B cell (primary cell): ENCODE results near the gene TPP2. TPM values are rescaled to one million over a fixed set of nuclear protein-coding genes. Genes with fewer than 3 reads are reported as not detected.
A peak's percentile ranks its signal among the peaks of the same experiment; 100 is the strongest.

ENCODE experiments used
- ATAC-seq: fragments of 200-7000 bp; cut with Tn5 transposase; one replicate; pipeline ENCODE4 v1.10.0; 2021; ENCODE audit warnings: low read depth, mild to moderate bottlenecking, moderate number of reproducible peaks, moderate library complexity
- CTCF ChIA-PET: fragments of 350-600 bp; sonication (Branson Sonifier 250); formaldehyde crosslinking; loops from one replicate; lab custom pipeline; 2021; ENCODE audit warnings: antibody characterized with exemption, inconsistent platforms; lab: Charles Lee
- POLR2A ChIA-PET: fragments of 350-600 bp; sonication (Branson Sonifier 250); formaldehyde crosslinking; loops from one replicate; lab custom pipeline; 2021; ENCODE audit warnings: antibody characterized with exemption; lab: Charles Lee
- DNase-seq: peaks from one replicate; pipeline ENCODE4 v3.0.0; 2013
- H2AFZ ChIP-seq: 2 replicates; pipeline ENCODE4 v1.6.1; 2012; ENCODE audit warnings: mild to moderate bottlenecking, low read depth, low read length; ENCODE audit not compliant: insufficient read depth, poor library complexity, severe bottlenecking
- H3K27ac ChIP-seq, 2 donors: 1 replicate in 1 of 2; 2 replicates in 1 of 2; pipeline ENCODE4 v1.5.1; 2012 to 2013; ENCODE audit warnings: low read length in 2 of 2, mild to moderate bottlenecking in 2 of 2, moderate library complexity in 1 of 2
- H3K27me3 ChIP-seq, 4 experiments: fragments of 200-600 bp in 1 of 4; sonication (generic) in 1 of 4; replicated peaks in 1 of 4; 1 replicate in 2 of 4; 2 replicates in 2 of 4; pipeline versions ENCODE4 v1.6.1 to v1.7.0; 2013 to 2016; ENCODE audit warnings: low read length in 3 of 4, mild to moderate bottlenecking in 2 of 4, mixed read lengths in 1 of 4, moderate library complexity in 1 of 4; ENCODE audit not compliant: insufficient read depth in 4 of 4, control insufficient read depth in 3 of 4; ENCODE audit errors: control extremely low read depth in 1 of 4
- H3K36me3 ChIP-seq, 2 experiments: replicated peaks in 1 of 2; 1 replicate in 1 of 2; 2 replicates in 1 of 2; pipeline versions ENCODE4 v1.6.1 to v1.7.1; 2013; ENCODE audit warnings: low read length in 1 of 2; ENCODE audit not compliant: insufficient read depth in 2 of 2, control insufficient read depth in 1 of 2; ENCODE audit errors: control extremely low read depth in 1 of 2, extremely low read depth in 1 of 2
- H3K4me1 ChIP-seq, 2 donors: fragments of 200-600 bp in 1 of 2; sonication (generic) in 1 of 2; 1 replicate in 1 of 2; 2 replicates in 1 of 2; pipeline versions ENCODE4 v1.5.1 to v1.6.1; 2013 to 2017; ENCODE audit warnings: low read length in 2 of 2; ENCODE audit not compliant: control insufficient read depth in 2 of 2, insufficient read depth in 2 of 2
- H3K4me2 ChIP-seq: replicated peaks from 2 replicates; pipeline ENCODE3; 2012; ENCODE audit warnings: mild to moderate bottlenecking, low read depth, low read length; ENCODE audit not compliant: poor library complexity, severe bottlenecking
- H3K4me3 ChIP-seq, 5 experiments: fragments of 200-600 bp in 1 of 5; sonication (generic) in 1 of 5; 1 replicate in 3 of 5; 2 replicates in 2 of 5; pipeline versions ENCODE4 v1.5.1 to v1.7.0; 2011 to 2016; ENCODE audit warnings: low read length in 4 of 5, mild to moderate bottlenecking in 4 of 5, low read depth in 2 of 5, control low read depth in 1 of 5, moderate library complexity in 1 of 5; ENCODE audit not compliant: insufficient read depth in 1 of 5; ENCODE audit errors: control extremely low read depth in 1 of 5, extremely low read depth in 1 of 5
- H3K79me2 ChIP-seq: fragments of 200-600 bp; sonication (generic); one replicate; pipeline ENCODE4 v1.6.0; 2016; ENCODE audit warnings: low read length; ENCODE audit not compliant: control insufficient read depth, insufficient read depth
- H3K9ac ChIP-seq: fragments of 200-600 bp; sonication (generic); 2 replicates; pipeline ENCODE4 v1.6.1; 2017; ENCODE audit warnings: mild to moderate bottlenecking, low read length, moderate library complexity
- H3K9me3 ChIP-seq, 3 donors: one replicate each; pipeline versions ENCODE4 v1.6.1 to v1.7.1; 2013; ENCODE audit warnings: low read length in 2 of 3; ENCODE audit not compliant: control insufficient read depth in 2 of 3, insufficient read depth in 1 of 3; ENCODE audit errors: control extremely low read depth in 1 of 3
- H4K20me1 ChIP-seq: 2 replicates; pipeline ENCODE4 v1.6.0; 2012; ENCODE audit warnings: mild to moderate bottlenecking, low read length; ENCODE audit not compliant: insufficient read depth, control insufficient read depth, poor library complexity, severe bottlenecking
- H3K27ac Mint-ChIP-seq: one replicate; pipeline ENCODE4 v1.8.0; 2021; ENCODE audit warnings: mixed read lengths
- H3K27me3 Mint-ChIP-seq: one replicate; pipeline ENCODE4 v1.8.0; 2021; ENCODE audit warnings: mixed read lengths
- H3K4me1 Mint-ChIP-seq: one replicate; pipeline ENCODE4 v1.8.0; 2021; ENCODE audit warnings: mixed read lengths
- H3K4me3 Mint-ChIP-seq: one replicate; pipeline ENCODE4 v1.8.0; 2021; ENCODE audit warnings: mixed read lengths
- H3K9me3 Mint-ChIP-seq: one replicate; pipeline ENCODE4 v1.8.0; 2022; ENCODE audit warnings: mixed read lengths; ENCODE audit not compliant: insufficient read depth
- CTCF ChIP-seq: fragments of 200-600 bp; IDR thresholded peaks from one replicate; pipeline ENCODE4 v1.8.0; 2022; ENCODE audit warnings: antibody characterized with exemption, mild to moderate bottlenecking
- EZH2 ChIP-seq: IDR thresholded peaks from 2 replicates; pipeline ENCODE4 v1.6.1; 2012; ENCODE audit warnings: borderline replicate concordance, low read depth, mild to moderate bottlenecking, moderate library complexity, low read length; ENCODE audit not compliant: insufficient read depth, poor library complexity, severe bottlenecking
- WGBS: methylation state at CpG from one replicate; pipeline ENCODE4 v1.1.5; 2013; ENCODE audit warnings: missing lambda C conversion rate; ENCODE audit not compliant: insufficient coverage; 5-methylcytosine and 5-hydroxymethylcytosine counted together
- intact Hi-C: fragments of 100-400 bp; cut with micrococcal nuclease; formaldehyde crosslinking; loops from one replicate; pipeline ENCODE4 v1.10.0; 2022
- polyA plus RNA-seq: library from polyadenylated mRNA; depleted of rRNA; stranded (reverse); fragments of >200 nt; gene quantifications from 2 replicates; pipeline ENCODE4 v1.2.3, GENCODE V29; 2012
- total RNA-seq, 2 donors: library from RNA; stranded (reverse); fragments of 120-200 nt in 1 of 2; gene quantifications; 1 replicate in 1 of 2; 2 replicates in 1 of 2; pipeline versions ENCODE4 v1.2.3 to v1.2.4, GENCODE V29; 2013 to 2022

Gene TPP2
- total and polyA plus RNA-seq, 2 donors (not counting 1 experiment from before 2014, with no cell fraction given) = 22.1 to 51.1 TPM

GRCh38 chr13:102598061-102598460, 1.3 kb downstream of the TPP2 start:
- 0% methylated on average over 3 of the region's 6 CpGs for WGBS
- Histone ChIP-seq H3K4me1 (peaks cover 20 to 23% of the 10 kb centered on the region in 2 donors), H3K79me2 (peaks cover 68% of the 10 kb centered on the region), H3K4me2 (peak overlapping the region; percentile 87), H3K4me3 (peak overlapping the region in 4 of 5 experiments; percentile 61 to 99 (median 90)), H3K27me3 (no peaks in the 10 kb centered on the region), H2AFZ (peak overlapping the region; percentile 90), H3K36me3 (peaks cover 0 to 2% of the 10 kb centered on the region in 2 experiments), H3K9ac (peak overlapping the region; percentile 96), H3K27ac (peak overlapping the region in 1 of 2 donors; percentile 97), H3K9me3 (no peaks in the 10 kb centered on the region), H4K20me1 (peaks cover 31% of the 10 kb centered on the region)
- Mint-ChIP-seq H3K4me1 (peaks cover 57% of the 10 kb centered on the region), H3K9me3 (no peaks in the 10 kb centered on the region), H3K27me3 (no peaks in the 10 kb centered on the region), H3K27ac (peak overlapping the region; percentile 50), H3K4me3 (peak overlapping the region; percentile 94)
- intact Hi-C loops = no loop called here
- no peak for ATAC-seq
- peak; percentile 8 for DNase-seq
- TF ChIP-seq EZH2 (no peak), CTCF (no peak)
- ChIA-PET CTCF (interaction anchor here (2.1 to 4.7 kb wide), 2 partner anchors 17 to 248 kb away, joined by 7 to 43 read pairs; partner anchors contain the start of gene ERCC5), POLR2A (interaction anchor here (5.7 kb wide), 1 partner anchor 248 kb away, joined by 116 read pairs; the partner anchor contains the start of gene ERCC5)

GRCh38 chr13:102599426-102600012, 2.7 kb downstream of the TPP2 start:
- DNase-seq (no peak), ATAC-seq (no peak)
- no peaks in the 10 kb centered on the region for H3K27me3 Mint-ChIP-seq
- H3K9me3 Mint-ChIP-seq = no peaks in the 10 kb centered on the region
- Histone ChIP-seq H3K4me3 (no peak overlapping the region), H3K4me1 (peaks cover 20 to 23% of the 10 kb centered on the region in 2 donors), H3K79me2 (peaks cover 83% of the 10 kb centered on the region), H2AFZ (no peak overlapping the region), H3K27me3 (no peaks in the 10 kb centered on the region), H3K36me3 (peaks cover 0 to 2% of the 10 kb centered on the region in 2 experiments), H3K4me2 (peak overlapping the region; percentile 6), H3K27ac (no peak overlapping the region), H3K9ac (no peak overlapping the region), H3K9me3 (no peaks in the 10 kb centered on the region), H4K20me1 (peaks cover 42% of the 10 kb centered on the region)
- 68% methylated on average over 3 of the region's 3 CpGs for WGBS
- ChIA-PET POLR2A (interaction anchor here (0.6 kb wide), 1 partner anchor 10 kb away, joined by 3 read pairs; no protein-coding TSS in a partner anchor), CTCF (no interaction called here)
- no peak for TF ChIP-seq CTCF
- H3K27ac Mint-ChIP-seq = no peak overlapping the region
- peak overlapping the region; percentile 64 for H3K4me3 Mint-ChIP-seq
- H3K4me1 Mint-ChIP-seq = peaks cover 69% of the 10 kb centered on the region
- intact Hi-C loops = no loop called here
